ENCODE measurements around the gene KCNA1.
"Not testable (repeated sequence)": the region's sequence is repeated elsewhere in the genome, so short reads cannot be mapped to it uniquely, and the experiment has no call there.

Gene KCNA1

GRCh38 chr12:4909734-4910501 lies at the start of gene KCNA1:
TSS of gene KCNA1 (plus strand) at chr12:4909905. CDS start at chr12:4911379, 1,474 bp downstream.
- DNase-seq (ENCODE audit: low read depth) = no peak

- DNase-seq (ENCODE audit: low read depth) = no peak
Observed at GRCh38 chr12:4860741-4861140, 49.0 kb upstream of the KCNA1 start.

GRCh38 chr12:4862809-4863208 lies 46.9 kb upstream of the KCNA1 start:
- no peak for DNase-seq (ENCODE audit: low read depth)

GRCh38 chr12:4864575-4864974 lies 45.1 kb upstream of the KCNA1 start:
- no peak for DNase-seq (ENCODE audit: low read depth)

GRCh38 chr12:4865246-4865645 lies 44.5 kb upstream of the KCNA1 start:
- DNase-seq (ENCODE audit: low read depth) = no peak

- DNase-seq (ENCODE audit: low read depth) = no peak
Observed at GRCh38 chr12:4866299-4866698, 43.4 kb upstream of the KCNA1 start.

- no peak for DNase-seq (ENCODE audit: low read depth)
Observed at GRCh38 chr12:4867384-4867783, 42.3 kb upstream of the KCNA1 start.

- no peak for DNase-seq (ENCODE audit: low read depth)
Observed at GRCh38 chr12:4870423-4870822, 39.3 kb upstream of the KCNA1 start.

- no peak for DNase-seq (ENCODE audit: low read depth)
Observed at GRCh38 chr12:4871514-4871913, 38.2 kb upstream of the KCNA1 start.

GRCh38 chr12:4873947-4874346 lies 35.8 kb upstream of the KCNA1 start:
- no peak for DNase-seq (ENCODE audit: low read depth)

GRCh38 chr12:4874671-4875070 lies 35.0 kb upstream of the KCNA1 start:
- no peak for DNase-seq (ENCODE audit: low read depth)

- DNase-seq (ENCODE audit: low read depth) = not testable (repeated sequence)
Observed at GRCh38 chr12:4879481-4879880, 30.2 kb upstream of the KCNA1 start.

- DNase-seq (ENCODE audit: low read depth) = no peak
Observed at GRCh38 chr12:4881266-4882064, 28.2 kb upstream of the KCNA1 start.

- DNase-seq (ENCODE audit: low read depth) = no peak
Observed at GRCh38 chr12:4891866-4892265, 17.8 kb upstream of the KCNA1 start.

- no peak for DNase-seq (ENCODE audit: low read depth)
Observed at GRCh38 chr12:4892418-4892817, 17.3 kb upstream of the KCNA1 start.

GRCh38 chr12:4894019-4894418 lies 15.7 kb upstream of the KCNA1 start:
- no peak for DNase-seq (ENCODE audit: low read depth)

GRCh38 chr12:4899364-4899763 lies 10.3 kb upstream of the KCNA1 start:
- no peak for DNase-seq (ENCODE audit: low read depth)

- DNase-seq (ENCODE audit: low read depth) = no peak
Observed at GRCh38 chr12:4900327-4900726, 9.4 kb upstream of the KCNA1 start.

- DNase-seq (ENCODE audit: low read depth) = no peak
Observed at GRCh38 chr12:4905316-4905715, 4.4 kb upstream of the KCNA1 start.

- DNase-seq (ENCODE audit: low read depth) = no peak
Observed at GRCh38 chr12:4908684-4909409, 858 bp upstream of the KCNA1 start.

- DNase-seq (ENCODE audit: low read depth) = no peak
Observed at GRCh38 chr12:4909410-4909733, 333 bp upstream of the KCNA1 start.

- no peak for DNase-seq (ENCODE audit: low read depth)
Observed at GRCh38 chr12:4910502-4911315, 1.0 kb downstream of the KCNA1 start.

All from stimulated activated CD8-positive, alpha-beta memory T cell treated with anti-CD3 and anti-CD28 coated beads, Interleukin-4, amount 100 ng/mL, for 24 hours (primary cell).